ENCODE measurements around the gene CEP295NL. TPM values are rescaled to one million over a fixed set of nuclear protein-coding genes. Genes with fewer than 3 reads are reported as not detected.
"Not testable (repeated sequence)": the region's sequence is repeated elsewhere in the genome, so short reads cannot be mapped to it uniquely, and the experiment has no call there.

The CEP295NL gene
- total RNA-seq, 4 donors from 2014 or later = 1.8 to 14.5 (median 3.8) TPM; not detected in 1

DNA sequence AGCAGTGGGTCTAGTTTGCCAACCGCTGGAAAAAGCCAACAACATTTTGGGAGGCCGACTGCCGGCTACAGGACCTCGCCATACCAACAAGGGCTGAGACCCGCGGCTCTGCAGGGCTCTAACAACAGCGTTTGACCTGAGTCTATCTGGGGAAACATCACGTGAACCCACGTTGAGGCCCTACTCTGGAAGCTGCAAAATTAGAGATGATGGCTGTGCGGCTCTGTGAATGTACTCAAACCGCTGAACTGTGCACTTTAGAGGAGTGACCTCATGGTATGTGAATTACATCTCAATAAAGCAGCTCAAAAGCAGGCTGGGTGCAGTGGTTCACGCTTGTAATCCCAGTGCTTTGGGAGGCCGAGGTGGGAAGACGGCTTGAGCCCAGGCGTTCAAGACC lies 10.1 kb upstream of the CEP295NL start:
- no peak for DNase-seq
- TF ChIP-seq POLR2A (IDR thresholded peaks at IDR 0.05) (no peak), CTCF (IDR thresholded peaks at IDR 0.05) (no peak)
- Histone ChIP-seq H3K9me3 (no peaks in the 10 kb centered on the region), H3K36me3 (no peaks in the 10 kb centered on the region), H3K27me3 (no peaks in the 10 kb centered on the region), H3K4me1 (peaks cover 8 to 22% of the 10 kb centered on the region in 2 donors), H3K4me3 (no peak overlapping the region), H3K27ac (no peak overlapping the region)
- intact Hi-C loops (cut with DNase I; ENCODE audit: low total_unique reads) = no loop called here

- Histone ChIP-seq H3K9me3 (no peaks in the 10 kb centered on the region), H3K27ac (no peak overlapping the region), H3K4me3 (no peak overlapping the region), H3K27me3 (no peaks in the 10 kb centered on the region), H3K36me3 (no peaks in the 10 kb centered on the region), H3K4me1 (peaks cover 8 to 22% of the 10 kb centered on the region in 2 donors)
- intact Hi-C loops (cut with DNase I; ENCODE audit: low total_unique reads) = no loop called here
- no peak for TF ChIP-seq CTCF (IDR thresholded peaks at IDR 0.05)
- no peak for TF ChIP-seq POLR2A (IDR thresholded peaks at IDR 0.05)
- no peak for DNase-seq
These were observed 9.1 kb upstream of the CEP295NL start for GRCh38 chr17:78912082-78912481.

DNA sequence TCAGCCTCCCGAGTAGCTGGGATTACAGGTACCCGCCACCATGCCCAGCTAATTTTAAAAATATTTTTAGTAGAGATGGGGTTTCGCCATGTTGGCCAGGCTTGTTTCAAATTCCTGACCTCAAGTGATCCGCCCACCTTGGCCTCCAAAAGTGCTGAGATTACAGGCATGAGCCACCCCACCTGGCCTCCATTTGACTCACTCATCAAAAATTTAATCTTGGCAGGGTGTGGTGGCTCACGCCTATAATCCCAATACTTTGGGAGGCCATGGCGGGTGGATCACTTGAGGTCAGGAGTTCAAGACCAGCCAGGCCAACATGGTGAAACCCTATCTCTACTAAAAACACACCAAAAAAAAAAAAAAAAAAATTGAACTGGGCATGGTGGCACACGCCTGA lies 8.5 kb upstream of the CEP295NL start:
- H3K36me3 ChIP-seq; H3K4me3 ChIP-seq; DNase-seq; H3K27me3 ChIP-seq; intact Hi-C loops (cut with DNase I; ENCODE audit: low total_unique reads); H3K9me3 ChIP-seq: not testable (repeated sequence)
- Histone ChIP-seq H3K4me1 (peaks cover 8 to 21% of the 10 kb centered on the region in 2 donors), H3K27ac (peak overlapping the region in 1 of 2 donors; percentile 26)

GRCh38 chr17:78910497-78911284 lies 7.7 kb upstream of the CEP295NL start:
- Histone ChIP-seq H3K27ac (peak overlapping the region in 1 of 2 donors; percentile 26), H3K36me3 (no peaks in the 10 kb centered on the region), H3K4me3 (no peak overlapping the region), H3K9me3 (no peaks in the 10 kb centered on the region), H3K27me3 (no peaks in the 10 kb centered on the region), H3K4me1 (peaks cover 8 to 16% of the 10 kb centered on the region in 2 donors)
- DNase-seq = no peak
- intact Hi-C loops (cut with DNase I; ENCODE audit: low total_unique reads) = no loop called here
- TF ChIP-seq CTCF (IDR thresholded peaks at IDR 0.05) (no peak), POLR2A (IDR thresholded peaks at IDR 0.05) (no peak)

DNA sequence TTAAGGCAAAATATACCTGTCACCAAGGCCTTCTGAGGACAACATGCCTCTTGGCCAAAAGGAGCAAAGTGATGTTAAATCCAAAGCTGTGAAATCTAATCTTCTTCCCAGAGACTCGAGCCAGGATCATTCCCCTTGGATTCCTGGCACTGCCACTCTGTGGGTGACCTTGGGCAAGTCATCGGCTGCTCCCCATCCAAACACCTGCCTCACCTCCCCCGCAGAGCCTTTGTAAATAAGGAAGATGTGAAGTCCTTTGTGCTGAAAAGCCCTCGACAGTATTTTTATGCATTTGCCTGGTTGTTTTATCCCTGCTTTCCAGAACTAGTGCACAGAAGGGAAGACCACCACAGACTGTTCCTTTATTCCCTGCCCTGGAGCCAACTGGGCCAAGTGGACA lies 5.4 kb upstream of the CEP295NL start:
- TF ChIP-seq CTCF (IDR thresholded peaks at IDR 0.05) (no peak), POLR2A (IDR thresholded peaks at IDR 0.05) (no peak)
- H3K9me3 ChIP-seq = no peaks in the 10 kb centered on the region
- no peak for DNase-seq
- no peak overlapping the region for H3K4me3 ChIP-seq
- H3K27me3 ChIP-seq = no peaks in the 10 kb centered on the region
- H3K27ac ChIP-seq = no peak overlapping the region
- intact Hi-C loops (cut with DNase I; ENCODE audit: low total_unique reads) = no loop called here
- peaks cover 3 to 14% of the 10 kb centered on the region in 2 donors for H3K4me1 ChIP-seq
- H3K36me3 ChIP-seq = no peaks in the 10 kb centered on the region

Measured in uterus (tissue), 4 donors.